HL-60 (cell line): ENCODE data around the gene TRUB1.

Experiments used
- GABPA ChIP-seq: IDR thresholded peaks from 2 replicates; pipeline ENCODE4 v1.6.1; 2012; ENCODE audit warnings: low read depth
- POLR2AphosphoS5 ChIP-seq: IDR thresholded peaks from 2 replicates; pipeline ENCODE4 v1.6.1; 2012; ENCODE audit warnings: low read depth
- TF ChIP-seq, protein P1 (sequence below): IDR thresholded peaks from one replicate; pipeline ENCODE4 v1.5.1; 2011; ENCODE audit warnings: low read length, control low read depth, inconsistent platforms; ENCODE audit not compliant: insufficient read depth
- TF ChIP-seq, protein P2 (sequence below): IDR thresholded peaks from 2 replicates; pipeline ENCODE4 v1.6.1; 2012; ENCODE audit warnings: low read depth; ENCODE audit not compliant: insufficient replicate concordance

DNA sequence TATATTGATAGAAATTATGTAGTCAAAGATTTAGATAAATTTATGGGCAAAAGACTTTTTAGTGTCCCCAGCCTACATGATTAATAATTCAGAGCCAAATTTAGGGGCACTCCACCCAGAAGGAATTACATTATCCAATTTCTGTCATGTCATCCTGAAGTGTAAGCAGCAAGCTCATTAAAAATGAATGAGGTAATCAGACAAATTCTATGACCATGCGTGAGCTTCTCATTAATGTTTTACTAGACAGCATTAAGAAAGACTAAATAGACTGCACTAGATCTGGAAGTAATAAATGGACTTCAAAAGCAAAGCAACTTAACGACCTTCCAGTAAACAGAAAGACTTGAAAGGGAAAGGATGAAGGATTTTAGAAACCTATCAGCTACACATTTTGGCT is 22.7 kb upstream of the TRUB1 start:
- TF ChIP-seq, protein P1, sequence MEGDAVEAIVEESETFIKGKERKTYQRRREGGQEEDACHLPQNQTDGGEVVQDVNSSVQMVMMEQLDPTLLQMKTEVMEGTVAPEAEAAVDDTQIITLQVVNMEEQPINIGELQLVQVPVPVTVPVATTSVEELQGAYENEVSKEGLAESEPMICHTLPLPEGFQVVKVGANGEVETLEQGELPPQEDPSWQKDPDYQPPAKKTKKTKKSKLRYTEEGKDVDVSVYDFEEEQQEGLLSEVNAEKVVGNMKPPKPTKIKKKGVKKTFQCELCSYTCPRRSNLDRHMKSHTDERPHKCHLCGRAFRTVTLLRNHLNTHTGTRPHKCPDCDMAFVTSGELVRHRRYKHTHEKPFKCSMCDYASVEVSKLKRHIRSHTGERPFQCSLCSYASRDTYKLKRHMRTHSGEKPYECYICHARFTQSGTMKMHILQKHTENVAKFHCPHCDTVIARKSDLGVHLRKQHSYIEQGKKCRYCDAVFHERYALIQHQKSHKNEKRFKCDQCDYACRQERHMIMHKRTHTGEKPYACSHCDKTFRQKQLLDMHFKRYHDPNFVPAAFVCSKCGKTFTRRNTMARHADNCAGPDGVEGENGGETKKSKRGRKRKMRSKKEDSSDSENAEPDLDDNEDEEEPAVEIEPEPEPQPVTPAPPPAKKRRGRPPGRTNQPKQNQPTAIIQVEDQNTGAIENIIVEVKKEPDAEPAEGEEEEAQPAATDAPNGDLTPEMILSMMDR: no peak
- TF ChIP-seq POLR2AphosphoS5 (no peak), GABPA (no peak)
- TF ChIP-seq, protein P2, sequence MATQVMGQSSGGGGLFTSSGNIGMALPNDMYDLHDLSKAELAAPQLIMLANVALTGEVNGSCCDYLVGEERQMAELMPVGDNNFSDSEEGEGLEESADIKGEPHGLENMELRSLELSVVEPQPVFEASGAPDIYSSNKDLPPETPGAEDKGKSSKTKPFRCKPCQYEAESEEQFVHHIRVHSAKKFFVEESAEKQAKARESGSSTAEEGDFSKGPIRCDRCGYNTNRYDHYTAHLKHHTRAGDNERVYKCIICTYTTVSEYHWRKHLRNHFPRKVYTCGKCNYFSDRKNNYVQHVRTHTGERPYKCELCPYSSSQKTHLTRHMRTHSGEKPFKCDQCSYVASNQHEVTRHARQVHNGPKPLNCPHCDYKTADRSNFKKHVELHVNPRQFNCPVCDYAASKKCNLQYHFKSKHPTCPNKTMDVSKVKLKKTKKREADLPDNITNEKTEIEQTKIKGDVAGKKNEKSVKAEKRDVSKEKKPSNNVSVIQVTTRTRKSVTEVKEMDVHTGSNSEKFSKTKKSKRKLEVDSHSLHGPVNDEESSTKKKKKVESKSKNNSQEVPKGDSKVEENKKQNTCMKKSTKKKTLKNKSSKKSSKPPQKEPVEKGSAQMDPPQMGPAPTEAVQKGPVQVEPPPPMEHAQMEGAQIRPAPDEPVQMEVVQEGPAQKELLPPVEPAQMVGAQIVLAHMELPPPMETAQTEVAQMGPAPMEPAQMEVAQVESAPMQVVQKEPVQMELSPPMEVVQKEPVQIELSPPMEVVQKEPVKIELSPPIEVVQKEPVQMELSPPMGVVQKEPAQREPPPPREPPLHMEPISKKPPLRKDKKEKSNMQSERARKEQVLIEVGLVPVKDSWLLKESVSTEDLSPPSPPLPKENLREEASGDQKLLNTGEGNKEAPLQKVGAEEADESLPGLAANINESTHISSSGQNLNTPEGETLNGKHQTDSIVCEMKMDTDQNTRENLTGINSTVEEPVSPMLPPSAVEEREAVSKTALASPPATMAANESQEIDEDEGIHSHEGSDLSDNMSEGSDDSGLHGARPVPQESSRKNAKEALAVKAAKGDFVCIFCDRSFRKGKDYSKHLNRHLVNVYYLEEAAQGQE: no peak
